Body of pancreas (tissue), 4 donors: Measurements from ENCODE around the gene CYP26C1. TPM values are rescaled to one million over a fixed set of nuclear protein-coding genes. Genes with fewer than 3 reads are reported as not detected.
"Not testable (repeated sequence)": the region's sequence is repeated elsewhere in the genome, so short reads cannot be mapped to it uniquely, and the experiment has no call there.

Experiments
- ATAC-seq: fragments of 150-250 bp; one replicate; pipeline ENCODE4 v1.9.1; 2016
- DNase-seq, 4 donors: peaks; one replicate each; pipeline ENCODE4 v3.0.0-alpha.2; 2019
- H3K27ac ChIP-seq, 4 donors: fragments of 200-600 bp; sonication (generic); 1 replicate in 3 of 4; 2 replicates in 1 of 4; pipeline versions ENCODE4 v1.5.1 to v1.6.1; 2016 to 2019; ENCODE audit warnings: mild to moderate bottlenecking in 1 of 4, mixed read lengths in 1 of 4, moderate library complexity in 1 of 4
- H3K27me3 ChIP-seq, 2 donors: fragments of 200-600 bp; sonication (generic); one replicate each; pipeline ENCODE4 v1.6.0; 2016; ENCODE audit warnings: mild to moderate bottlenecking in 1 of 2
- H3K36me3 ChIP-seq, 2 donors: fragments of 200-600 bp; sonication (generic); replicated peaks in 1 of 2; 2 replicates each; pipeline ENCODE4 v1.5.1; 2016; ENCODE audit warnings: low read depth in 2 of 2; ENCODE audit not compliant: insufficient read depth in 1 of 2
- H3K4me1 ChIP-seq: fragments of 200-600 bp; sonication (generic); one replicate; pipeline ENCODE4 v1.6.0; 2016
- H3K4me3 ChIP-seq, 2 donors: fragments of 200-600 bp; sonication (generic); 1 replicate in 1 of 2; 2 replicates in 1 of 2; pipeline ENCODE4 v1.5.1; 2016 to 2019
- H3K9me3 ChIP-seq, 3 donors: fragments of 200-600 bp; sonication (generic); 1 replicate in 2 of 3; 2 replicates in 1 of 3; pipeline ENCODE4 v1.5.1; 2016
- CTCF ChIP-seq, 7 experiments: fragments of 450-650 bp in 4 of 7; fragments of 200-600 bp in 3 of 7; sonication (generic) in 3 of 7; IDR thresholded peaks; one replicate each; pipeline ENCODE4 v1.5.1; 2016 to 2019; ENCODE audit warnings: antibody characterized with exemption in 7 of 7
- POLR2A ChIP-seq, 3 donors: fragments of 450-650 bp; IDR thresholded peaks; one replicate each; pipeline ENCODE4 v1.6.1; 2016; ENCODE audit warnings: antibody characterized with exemption in 3 of 3, mild to moderate bottlenecking in 2 of 3
- WGBS, 2 donors: methylation state at CpG; one replicate each; pipeline ENCODE4 v1.1.5; 2017; 5-methylcytosine and 5-hydroxymethylcytosine counted together
- intact Hi-C: fragments of 100-400 bp; cut with DNase I; formaldehyde crosslinking; loops from one replicate; pipeline ENCODE4 v1.15.1; 2023
- total RNA-seq, 2 donors: library from RNA; depleted of rRNA; stranded (reverse); fragments of >200 nt; gene quantifications; one replicate each; pipeline ENCODE4 v1.1.0, GENCODE V29; 2016

The CYP26C1 gene
- total RNA-seq, 2 donors from 2014 or later: 0.33 to 0.52 TPM

GRCh38 chr10:93095225-93095624 is 34.6 kb downstream of the CYP26C1 start:
- Histone ChIP-seq H3K36me3 (no peaks in the 10 kb centered on the region), H3K9me3 (no peaks in the 10 kb centered on the region), H3K27me3 (no peaks in the 10 kb centered on the region), H3K4me1 (no peaks in the 10 kb centered on the region), H3K4me3 (no peak overlapping the region), H3K27ac (no peak overlapping the region)
- no peak for ATAC-seq
- no peak for DNase-seq
- WGBS, 2 donors: 71% methylated on average over 1 of the region's 1 CpG; no CpG with 5 or more reads in 1 of the 2 donors
- TF ChIP-seq CTCF (IDR thresholded peaks at IDR 0.05) (no peak), POLR2A (IDR thresholded peaks at IDR 0.05) (no peak)
- intact Hi-C loops: no loop called here

- TF ChIP-seq CTCF (IDR thresholded peaks at IDR 0.05) (no peak), POLR2A (IDR thresholded peaks at IDR 0.05) (no peak)
- Histone ChIP-seq H3K4me1 (no peaks in the 10 kb centered on the region), H3K27me3 (no peaks in the 10 kb centered on the region), H3K9me3 (no peaks in the 10 kb centered on the region), H3K36me3 (no peaks in the 10 kb centered on the region), H3K27ac (no peak overlapping the region), H3K4me3 (no peak overlapping the region)
- ATAC-seq: no peak
- 64 to 69% methylated on average over 5 of the region's 5 CpGs for WGBS, 2 donors
- intact Hi-C loops: no loop called here
- DNase-seq: no peak
These were observed 36.3 kb downstream of the CYP26C1 start for GRCh38 chr10:93096901-93097300.

GRCh38 chr10:93097386-93097785 is 36.8 kb downstream of the CYP26C1 start:
- Histone ChIP-seq H3K4me3 (no peak overlapping the region), H3K9me3 (no peaks in the 10 kb centered on the region), H3K27ac (no peak overlapping the region), H3K36me3 (no peaks in the 10 kb centered on the region), H3K27me3 (no peaks in the 10 kb centered on the region), H3K4me1 (no peaks in the 10 kb centered on the region)
- intact Hi-C loops: no loop called here
- WGBS, 2 donors: 72 to 77% methylated on average over 9 of the region's 9 CpGs
- DNase-seq: no peak
- TF ChIP-seq POLR2A (IDR thresholded peaks at IDR 0.05) (no peak), CTCF (IDR thresholded peaks at IDR 0.05) (no peak)
- no peak for ATAC-seq

GRCh38 chr10:93098816-93099215 is 38.2 kb downstream of the CYP26C1 start:
- no peak overlapping the region for H3K4me3 ChIP-seq
- no peaks in the 10 kb centered on the region for H3K27me3 ChIP-seq
- no peak for ATAC-seq
- TF ChIP-seq POLR2A (IDR thresholded peaks at IDR 0.05): no peak
- TF ChIP-seq CTCF (IDR thresholded peaks at IDR 0.05): no peak
- H3K9me3 ChIP-seq: no peaks in the 10 kb centered on the region
- intact Hi-C loops: no loop called here
- no peaks in the 10 kb centered on the region for H3K36me3 ChIP-seq
- H3K4me1 ChIP-seq: no peaks in the 10 kb centered on the region
- no peak for DNase-seq
- no peak overlapping the region for H3K27ac ChIP-seq
- WGBS, 2 donors: 63% methylated on average over 3 of the region's 3 CpGs

GRCh38 chr10:93099670-93100069 is 39.1 kb downstream of the CYP26C1 start:
- no peaks in the 10 kb centered on the region for H3K9me3 ChIP-seq
- no peaks in the 10 kb centered on the region for H3K36me3 ChIP-seq
- H3K27ac ChIP-seq: no peak overlapping the region
- no peak for DNase-seq
- no peak overlapping the region for H3K4me3 ChIP-seq
- WGBS, 2 donors: 88 to 89% methylated on average over 7 of the region's 7 CpGs
- no peak for ATAC-seq
- H3K27me3 ChIP-seq: no peaks in the 10 kb centered on the region
- TF ChIP-seq CTCF (IDR thresholded peaks at IDR 0.05) (no peak), POLR2A (IDR thresholded peaks at IDR 0.05) (no peak)
- H3K4me1 ChIP-seq: no peaks in the 10 kb centered on the region
- intact Hi-C loops: no loop called here

GRCh38 chr10:93101148-93101547 is 40.5 kb downstream of the CYP26C1 start:
- DNase-seq, H3K27me3 ChIP-seq, intact Hi-C loops, H3K4me3 ChIP-seq, H3K27ac ChIP-seq, ATAC-seq, H3K4me1 ChIP-seq, H3K9me3 ChIP-seq, H3K36me3 ChIP-seq: not testable (repeated sequence)
- WGBS, 2 donors: 87 to 92% methylated on average over 3 of the region's 3 CpGs
